NK-92 (cell line): ENCODE data around the gene GRID1.

Experiments used
- DNase-seq: peaks from one replicate; lab custom pipeline; 2025; ENCODE audit not compliant: unreplicated experiment; lab: John Stamatoyannopoulos, UW

The GRID1 gene

DNA sequence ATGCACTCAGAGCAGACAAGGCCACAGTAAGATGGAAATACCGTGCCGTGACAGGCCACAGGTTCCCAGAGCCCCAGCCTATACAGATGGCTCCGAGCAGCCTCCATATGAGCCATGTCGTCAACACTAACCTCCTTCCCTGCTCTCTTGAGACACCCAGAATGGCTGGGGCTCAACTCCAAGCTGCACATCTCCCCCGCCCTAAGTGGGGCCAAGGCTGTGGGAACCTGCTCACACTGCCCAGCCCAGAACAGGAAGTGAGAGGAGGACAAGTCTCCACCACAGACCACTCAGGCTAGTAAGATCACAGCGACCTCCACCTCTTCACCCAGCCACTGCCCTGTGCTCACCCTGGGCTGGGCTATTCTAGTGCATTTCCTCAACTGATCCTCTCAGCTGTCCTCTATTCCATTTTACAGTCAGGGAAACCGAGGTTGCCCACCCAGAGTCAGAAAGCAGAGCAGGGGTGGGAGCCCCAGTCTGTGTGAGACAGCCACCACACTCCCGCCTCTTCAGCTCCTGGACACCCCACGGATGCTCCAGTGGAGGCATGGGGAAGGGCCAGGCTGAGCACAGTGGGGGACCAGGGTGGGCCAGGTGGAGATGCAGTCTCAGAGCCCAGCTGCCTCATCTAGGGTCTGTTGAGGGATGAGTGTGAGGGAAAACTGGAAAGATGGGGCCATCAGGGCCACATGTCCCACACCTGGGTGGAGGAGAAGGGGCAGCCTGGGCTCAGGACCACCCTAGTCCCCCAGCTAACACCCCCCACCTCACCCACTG lies 11.6 kb downstream of the GRID1 start:
- DNase-seq = no peak

DNA sequence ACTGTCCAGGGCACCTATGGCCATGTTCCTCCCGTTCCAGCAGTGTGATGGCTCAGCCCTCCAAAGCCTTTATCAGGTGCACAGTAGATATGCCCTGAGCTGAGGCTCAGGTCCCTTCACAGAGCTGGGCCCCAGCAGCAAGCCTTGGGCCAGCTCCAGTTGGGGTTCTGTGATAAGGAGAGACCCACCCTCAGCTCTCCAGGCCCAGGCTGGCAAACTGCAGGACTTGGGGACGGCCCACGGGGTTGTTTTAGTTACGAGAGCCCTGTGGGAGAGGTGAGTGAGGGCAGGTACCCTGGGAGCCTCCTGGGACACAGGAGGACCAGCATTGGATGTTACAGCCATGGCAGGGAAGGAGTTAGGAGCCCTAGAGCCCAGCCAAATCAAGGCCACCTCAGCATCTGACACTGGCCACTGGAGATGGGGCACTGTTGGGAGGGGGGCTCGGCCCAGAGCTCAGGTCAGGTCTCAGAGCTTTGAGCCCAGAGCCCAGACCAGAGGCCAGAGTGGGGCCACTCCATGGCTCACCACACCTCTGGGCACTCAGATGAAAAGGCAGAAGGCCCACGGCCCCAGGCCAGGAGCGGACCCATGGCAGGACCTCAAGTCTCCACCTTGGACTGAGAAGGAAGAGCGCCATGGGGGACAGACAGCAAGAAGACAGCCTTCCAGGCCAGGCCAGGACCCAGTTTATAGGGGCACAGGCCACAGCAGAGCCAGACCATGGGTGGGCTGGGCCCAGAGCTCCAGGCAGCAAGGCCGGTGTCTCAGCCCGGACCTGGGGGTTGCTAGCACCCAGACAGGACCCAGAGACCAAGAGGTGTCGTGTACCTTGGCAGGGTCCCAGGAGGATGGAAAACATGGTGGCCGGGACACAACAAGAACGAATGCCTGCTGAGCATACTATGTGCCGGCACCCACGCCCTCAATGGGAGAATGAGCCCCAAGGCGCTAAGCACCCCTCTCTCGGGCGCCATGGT lies 12.8 kb downstream of the GRID1 start:
- DNase-seq = no peak

DNA sequence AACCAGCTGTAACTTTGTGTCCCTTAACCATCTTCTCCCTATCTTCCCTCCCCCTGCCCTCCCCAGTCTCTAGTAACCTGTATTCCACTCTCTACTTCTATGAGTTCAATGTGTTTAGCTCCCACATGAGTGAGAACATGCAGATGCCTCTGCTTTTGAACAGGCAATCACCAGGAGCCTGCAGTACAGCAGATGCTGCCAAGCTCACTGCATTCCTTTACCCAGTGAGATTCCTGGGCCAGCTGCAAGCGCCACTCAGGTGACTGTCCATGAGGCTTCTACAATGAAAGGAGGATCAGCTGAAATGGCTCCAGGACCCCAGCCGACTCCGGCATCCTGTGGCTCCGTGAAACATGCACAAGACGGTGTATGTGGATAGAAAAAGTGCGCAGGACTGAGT lies 15.7 kb downstream of the GRID1 start:
- DNase-seq = no peak

DNA sequence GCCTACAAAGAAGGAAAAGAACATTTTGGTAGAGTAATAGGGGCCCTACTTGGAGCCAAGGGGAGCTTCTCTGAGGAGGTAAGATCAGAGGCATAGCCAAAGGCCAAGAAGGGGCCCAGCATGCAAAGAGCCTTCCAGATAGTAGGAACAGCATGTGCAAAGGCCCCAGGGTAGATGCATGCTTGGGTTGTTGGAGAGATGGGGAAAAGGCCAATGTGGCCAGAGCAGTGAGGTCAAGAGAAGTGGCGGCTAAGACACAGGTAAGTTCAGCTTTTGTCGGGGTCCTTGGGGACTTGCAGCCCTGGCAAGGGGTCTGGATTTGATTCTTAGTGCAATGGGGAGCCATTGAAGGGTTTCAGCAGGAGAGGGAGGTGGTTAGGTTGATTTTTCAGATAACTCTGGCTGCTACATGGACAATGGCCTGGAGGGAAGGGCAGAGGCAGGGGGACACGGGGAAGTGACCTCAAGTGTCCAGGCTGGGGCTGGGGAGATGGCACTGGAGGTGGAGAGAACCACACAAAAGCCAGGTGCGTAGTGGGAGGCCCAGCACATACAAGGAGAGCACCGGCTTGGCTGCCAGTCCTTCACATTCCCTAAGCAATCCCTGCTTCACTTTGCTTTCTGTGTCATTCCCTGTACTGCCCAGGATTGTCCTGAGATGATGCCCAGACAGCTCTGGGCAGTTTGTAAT lies 16.5 kb downstream of the GRID1 start:
- no peak for DNase-seq

DNA sequence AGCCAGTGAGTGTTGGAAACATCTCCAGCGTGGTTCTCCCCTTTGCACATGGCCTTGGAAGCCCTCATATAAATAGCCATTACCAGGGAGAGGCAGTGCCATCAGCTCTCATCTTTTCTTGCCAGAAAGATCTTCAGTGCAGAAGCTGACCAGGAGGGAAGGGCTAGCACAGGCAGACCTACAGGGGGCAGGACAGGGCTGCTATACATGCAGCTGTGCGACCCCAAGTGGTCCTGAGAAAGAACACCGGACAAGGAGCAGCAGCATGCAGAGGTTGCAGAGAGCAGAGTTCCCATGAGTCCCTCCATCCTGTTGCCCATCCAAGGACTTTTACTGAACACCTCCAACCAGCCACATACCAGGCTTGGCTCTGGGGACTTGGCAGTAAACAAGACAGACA lies 17.1 kb downstream of the GRID1 start:
- no peak for DNase-seq

DNA sequence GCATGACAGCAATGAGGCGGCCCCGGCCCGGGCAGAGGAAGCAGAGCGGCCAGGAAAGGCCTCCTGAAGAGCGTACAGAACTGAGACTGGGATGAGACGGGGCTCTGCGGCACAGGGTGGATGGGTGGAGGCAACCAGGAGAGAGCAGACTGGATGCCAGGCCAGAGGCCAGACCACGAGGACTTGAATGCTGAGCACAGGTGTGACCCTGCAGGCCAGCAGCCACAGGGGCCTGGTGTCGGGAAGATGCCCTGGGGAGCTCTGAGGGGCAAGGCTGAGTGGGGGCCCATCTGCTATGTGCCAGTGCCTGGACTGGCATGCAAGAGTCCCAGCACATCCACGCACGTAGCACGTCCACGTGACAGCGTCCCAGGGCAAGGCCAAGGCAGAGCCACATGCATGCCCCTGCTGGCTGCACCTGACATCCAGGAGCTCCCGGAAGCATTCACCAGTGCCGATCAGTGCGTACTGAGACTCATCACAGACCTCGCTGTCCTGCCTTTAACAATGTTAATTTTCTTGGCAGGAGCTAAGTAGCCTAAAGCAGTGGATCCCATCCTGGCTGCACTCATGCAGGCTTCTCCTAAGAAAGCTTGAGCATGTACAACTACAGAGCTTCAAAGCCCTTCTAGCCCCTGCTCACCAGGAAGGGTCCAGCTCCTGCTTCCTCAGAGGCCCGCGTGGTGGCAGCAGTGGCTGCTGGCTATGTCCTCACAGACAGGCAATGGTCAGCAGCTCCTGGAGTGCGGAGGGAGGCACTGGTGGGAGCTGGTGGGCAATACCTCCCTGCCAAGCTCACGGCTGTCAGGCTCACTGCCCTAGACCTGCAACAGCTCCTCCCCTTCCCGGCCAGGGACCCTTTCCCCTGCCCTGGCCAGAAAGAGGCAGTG lies 18.0 kb downstream of the GRID1 start:
- DNase-seq = no peak

DNA sequence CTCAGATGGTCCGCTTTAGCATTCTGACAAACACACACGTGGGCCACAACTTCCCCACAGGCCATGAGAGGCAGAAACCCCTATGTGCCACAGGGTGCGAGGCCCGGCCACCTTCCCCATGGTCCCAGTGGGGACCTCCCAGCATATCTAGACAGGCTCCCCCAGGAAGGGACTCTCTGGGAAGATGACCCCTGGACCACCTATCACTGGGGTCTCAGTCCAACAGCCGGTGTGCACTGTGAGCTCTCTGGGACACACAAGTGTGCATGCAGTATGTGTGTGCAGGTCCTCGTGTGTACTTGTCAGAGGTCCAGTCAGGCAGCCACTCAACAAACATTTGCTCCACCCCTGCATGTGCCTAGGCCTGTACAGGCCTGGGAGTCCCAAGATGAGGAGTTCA lies 18.7 kb downstream of the GRID1 start:
- no peak for DNase-seq

DNA sequence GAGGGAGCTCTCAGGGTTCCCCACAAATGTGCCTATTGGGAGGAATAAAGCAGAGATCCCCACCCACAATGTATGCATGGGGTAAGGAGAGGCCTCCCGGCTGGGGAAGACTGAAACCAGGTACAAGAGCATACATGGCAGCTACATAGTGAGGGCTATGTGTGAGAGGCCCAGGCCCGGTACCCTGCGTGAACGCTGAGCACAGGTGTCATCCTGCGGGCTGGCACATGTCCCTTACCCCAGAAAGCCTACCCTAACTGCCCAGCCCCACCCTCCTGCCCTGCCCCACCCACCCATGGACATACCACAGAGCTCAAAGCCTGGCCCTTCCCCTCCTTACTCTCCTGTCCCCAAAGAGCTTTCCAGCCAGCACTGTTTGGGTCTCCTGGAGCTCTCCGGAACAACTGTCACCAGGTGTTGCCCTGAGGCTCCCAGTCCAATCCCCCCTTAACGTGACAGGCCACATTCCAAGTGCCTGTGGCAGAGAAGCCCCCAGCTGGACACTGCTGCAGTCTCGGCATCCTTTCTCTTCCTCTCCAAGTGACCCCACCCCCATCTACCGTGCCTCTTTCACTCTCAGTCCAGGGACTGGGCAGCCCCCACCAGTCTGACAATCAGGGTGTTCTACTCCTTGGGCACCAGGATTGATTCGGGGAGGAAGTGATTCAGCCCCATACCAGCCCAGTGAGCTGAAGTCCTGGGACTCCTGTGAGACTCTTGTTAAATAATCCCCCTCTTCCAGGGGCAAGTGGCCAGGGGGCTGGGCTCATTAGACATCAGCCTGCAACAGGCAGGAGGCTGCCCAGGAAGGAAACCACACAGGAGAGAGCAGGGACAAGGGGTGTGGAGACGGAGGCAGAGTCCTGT lies 19.6 kb downstream of the GRID1 start:
- no peak for DNase-seq

DNA sequence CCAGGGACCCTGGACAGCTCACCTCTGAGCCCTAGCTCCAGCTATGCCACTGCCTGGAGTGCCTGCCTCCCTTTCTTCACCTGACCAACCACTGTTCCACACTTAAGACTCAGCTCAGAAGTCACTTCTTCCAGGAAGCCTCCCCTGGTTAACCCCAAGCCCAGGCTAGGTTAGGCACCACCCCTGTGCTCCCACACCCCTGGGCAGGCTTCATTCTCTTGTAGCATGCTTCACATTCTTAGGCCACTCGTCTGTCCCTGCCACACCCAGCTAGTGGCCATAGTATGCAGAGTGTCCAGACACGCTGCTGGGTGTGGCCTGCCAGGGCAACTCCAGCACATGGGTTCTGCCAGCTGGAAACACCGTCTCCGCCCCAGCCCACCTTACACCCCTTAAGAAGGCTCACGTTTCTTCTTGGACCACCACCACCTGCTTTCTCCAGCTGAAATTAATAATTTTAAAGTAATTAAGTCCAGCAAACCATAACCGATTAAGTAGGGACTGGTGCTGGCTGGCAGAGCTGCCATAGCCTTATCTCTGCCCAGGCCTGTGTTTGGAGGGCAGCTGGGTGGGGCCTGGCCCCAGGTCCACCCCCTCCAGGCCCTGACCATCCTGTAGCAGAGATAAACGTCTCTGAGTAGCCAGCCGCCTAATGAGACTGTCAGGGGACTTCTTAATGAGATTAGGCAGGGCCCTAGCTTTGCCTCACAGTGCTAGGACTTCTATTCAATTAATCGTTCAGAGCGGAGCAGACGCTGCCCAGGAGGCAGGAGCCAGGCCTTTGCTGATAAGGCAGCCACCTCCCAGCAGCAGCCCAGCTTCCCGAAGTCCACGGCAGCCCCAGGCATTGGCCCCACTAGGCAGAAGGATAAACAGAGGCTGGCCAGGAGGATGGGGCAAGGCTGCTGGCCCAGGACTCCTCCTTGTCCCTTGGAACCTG lies 20.5 kb downstream of the GRID1 start:
- no peak for DNase-seq

DNA sequence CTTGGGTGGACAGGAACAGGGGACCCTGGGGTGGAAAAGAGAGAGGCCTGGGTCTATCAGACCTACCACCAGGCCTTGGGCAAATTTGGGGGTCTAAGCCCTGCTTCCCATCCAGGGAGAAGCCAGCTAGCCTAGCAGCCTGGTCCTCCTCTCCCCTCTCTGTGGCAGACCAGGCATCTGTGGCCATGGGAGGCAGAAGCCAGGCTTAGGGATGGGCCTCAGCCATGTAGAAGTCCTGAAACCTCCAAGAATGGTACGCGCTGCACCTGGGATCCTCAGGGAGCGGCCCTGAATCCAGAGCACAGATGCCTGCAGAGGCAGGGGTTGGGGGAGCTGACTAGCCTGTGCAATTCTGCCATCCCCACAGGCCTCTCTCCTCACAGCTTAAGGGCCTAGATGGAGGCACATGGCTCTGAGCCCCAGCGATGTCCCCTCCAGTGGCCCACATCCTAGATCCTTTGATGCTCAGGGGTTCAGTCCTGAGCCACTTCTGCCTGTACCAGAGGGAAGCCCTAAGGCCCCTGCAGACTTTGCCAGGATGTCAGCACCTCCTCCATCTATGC lies 21.2 kb downstream of the GRID1 start:
- DNase-seq = no peak

DNA sequence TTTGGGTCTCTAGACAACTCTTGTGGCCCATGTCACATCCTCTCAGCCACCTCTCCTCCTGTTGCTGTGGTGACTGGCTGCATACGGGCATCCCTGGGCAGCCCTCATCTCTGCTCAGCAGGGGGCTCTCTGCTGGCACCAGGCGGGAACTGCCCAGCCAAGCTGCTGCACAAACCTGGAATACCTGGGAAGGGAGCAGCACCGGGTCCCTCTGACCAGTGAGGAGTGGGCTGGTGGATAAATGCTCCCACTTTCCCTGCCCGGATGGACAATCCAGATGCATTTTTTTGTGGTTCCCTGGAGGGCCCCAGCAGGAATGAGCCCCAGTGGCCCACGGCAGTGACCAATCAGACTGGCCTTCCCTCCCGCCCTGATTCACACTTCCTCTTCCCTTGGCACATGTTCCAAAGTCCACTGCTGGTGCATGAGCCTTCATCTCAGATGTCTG lies 21.9 kb downstream of the GRID1 start:
- no peak for DNase-seq

DNA sequence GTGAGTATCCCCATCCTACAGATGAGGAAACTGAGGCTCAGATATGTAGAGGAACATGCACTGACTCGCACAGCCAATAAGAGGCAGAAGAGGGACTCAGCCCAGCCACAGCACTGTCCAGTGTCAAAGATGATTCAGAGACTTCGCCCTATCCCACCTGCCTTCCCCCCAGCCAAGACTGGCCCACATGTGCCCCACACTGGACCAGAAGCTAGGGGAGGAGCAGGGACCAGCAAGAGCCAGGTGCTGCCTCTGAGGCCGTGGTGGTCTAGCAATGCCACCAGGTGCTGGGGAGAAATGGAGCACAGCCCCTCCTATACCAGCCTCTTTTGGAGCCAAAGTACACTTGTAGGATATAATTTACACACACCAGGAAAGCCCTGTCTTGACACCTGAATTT lies 22.3 kb downstream of the GRID1 start:
- DNase-seq = no peak

DNA sequence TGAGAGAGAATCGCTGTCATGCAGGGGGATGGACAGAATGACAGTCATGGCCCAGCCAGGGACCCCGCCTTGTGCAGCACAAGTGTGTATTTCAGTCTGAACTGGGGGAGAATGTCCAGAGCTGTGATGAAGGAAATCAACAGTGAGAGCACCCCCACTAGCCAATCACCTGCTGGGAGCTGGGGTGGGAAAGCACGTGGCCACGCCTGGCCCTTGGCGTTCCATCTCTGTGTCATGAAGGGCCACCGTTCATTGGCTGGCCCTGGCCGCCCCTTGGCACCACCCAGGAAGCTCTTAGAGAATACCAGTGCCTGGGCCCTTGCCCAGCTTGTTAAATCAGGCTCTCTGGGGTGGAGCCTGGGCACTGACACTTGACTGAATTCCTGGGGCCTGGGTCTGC lies 22.8 kb downstream of the GRID1 start:
- DNase-seq = no peak

DNA sequence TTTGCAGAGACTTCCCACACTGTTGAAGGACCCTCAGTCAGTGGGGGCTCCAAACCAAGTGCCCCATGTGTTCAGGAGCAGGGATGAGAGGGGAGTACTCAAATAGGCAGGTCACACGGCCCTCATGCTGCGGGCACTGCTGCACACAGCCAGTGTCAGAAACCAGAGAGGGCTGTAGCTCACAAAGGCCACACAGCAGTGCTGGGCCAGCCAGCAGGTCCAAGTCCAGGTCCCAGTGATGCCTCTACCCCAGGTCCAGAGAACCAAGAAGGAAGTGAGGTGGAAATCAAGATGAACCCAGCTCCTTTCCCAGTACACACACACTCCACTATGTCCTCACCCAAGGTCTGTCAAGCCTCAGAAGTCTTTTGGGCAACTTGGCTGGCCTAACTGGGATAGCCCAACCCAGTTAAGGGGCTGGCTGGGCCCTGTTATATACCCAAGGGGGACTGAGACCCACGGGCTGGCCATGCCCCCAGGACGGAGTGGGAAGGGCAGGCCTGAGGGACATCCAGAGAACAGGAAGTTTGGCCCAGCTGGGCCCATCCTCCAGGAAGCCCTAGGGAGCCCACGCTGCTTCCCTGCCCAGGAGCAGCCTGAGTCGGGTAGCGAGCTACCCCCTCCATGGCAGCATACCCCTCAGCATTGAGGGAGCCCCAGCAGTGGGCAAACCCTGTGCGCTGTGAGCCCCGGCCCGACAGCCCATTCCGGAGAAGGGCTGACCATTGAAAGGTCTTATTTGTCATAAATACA lies 24.3 kb downstream of the GRID1 start:
- no peak for DNase-seq

DNA sequence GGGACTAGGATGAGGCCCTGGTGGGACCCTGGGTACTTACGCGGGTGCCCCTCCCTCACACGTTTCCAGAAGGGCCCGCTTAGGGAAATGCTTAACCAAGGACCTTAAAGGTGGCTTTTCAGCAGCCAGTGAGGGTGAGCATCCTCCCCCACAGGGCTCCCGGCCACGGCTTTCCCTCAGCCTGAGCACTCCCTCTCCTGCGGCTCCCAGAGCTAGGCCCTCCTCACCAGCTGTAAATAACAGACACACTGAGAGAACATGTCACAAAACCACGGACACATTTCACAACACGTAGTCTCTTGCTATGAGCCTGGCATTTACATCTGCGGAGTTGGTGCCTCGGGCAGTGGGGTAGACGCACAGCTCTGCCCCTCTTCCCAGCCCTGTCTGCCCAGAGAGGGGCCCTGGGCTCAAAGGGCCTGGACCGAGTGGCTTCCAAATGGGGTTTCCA lies 25.2 kb downstream of the GRID1 start:
- no peak for DNase-seq

DNA sequence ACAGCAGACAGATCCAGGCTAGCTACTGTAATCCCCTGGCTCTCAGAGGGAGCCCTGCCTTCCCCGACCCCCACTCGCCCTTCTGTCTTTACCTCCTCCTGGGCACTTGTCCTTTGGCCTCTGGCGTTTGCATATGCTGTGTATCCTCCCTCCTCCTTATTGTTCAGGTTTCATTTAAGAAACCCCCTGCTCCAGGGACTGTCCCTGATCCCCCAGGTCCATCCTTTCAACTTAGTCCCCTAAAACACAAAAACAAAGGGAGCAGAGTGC lies 25.7 kb downstream of the GRID1 start:
- DNase-seq = no peak

DNA sequence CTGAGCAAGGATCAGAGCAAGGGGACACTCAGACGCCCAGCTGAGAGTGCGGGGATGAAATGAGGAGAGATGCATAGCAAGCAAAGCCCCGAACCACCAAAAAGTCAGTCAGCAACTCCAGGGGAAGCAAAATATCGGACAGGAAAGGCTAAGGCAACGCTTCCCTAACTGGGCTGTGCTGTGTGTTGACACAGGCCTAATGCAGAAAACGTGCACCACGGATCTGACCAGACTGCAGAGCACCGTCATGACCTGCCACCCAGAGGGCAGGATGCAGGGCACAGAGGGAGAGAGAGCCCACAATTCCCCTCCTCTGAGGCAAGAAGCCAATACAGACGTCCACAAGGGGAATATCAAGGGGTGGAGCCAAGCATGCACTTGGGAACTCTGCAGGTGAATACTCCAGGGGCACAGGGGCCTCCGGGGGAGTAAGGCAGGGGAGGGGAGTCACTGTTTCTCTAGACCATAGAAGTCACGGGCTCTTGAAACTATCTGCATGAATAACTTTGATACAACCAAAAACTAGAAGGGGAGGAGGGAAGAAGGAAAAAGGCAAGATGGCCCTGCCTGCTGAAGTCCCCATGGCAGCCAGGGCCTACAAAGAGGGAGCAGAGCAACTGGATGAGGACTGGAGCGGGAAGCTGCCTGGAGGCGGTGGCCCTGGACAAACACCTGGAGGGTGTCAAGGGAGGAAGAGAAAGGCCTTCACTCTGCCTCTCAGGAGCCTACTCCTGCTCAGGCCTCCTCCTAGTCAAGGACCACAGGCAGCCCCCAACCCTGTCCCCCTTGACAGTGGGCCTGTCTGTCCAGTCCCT lies 26.2 kb downstream of the GRID1 start:
- DNase-seq = no peak
